GM20000 (cell line): Measurements from ENCODE around the gene TMEM52.

Experiments
- DNase-seq: peaks from one replicate; pipeline ENCODE4 v3.0.0; 2012; ENCODE audit warnings: low spot score
- CTCF ChIP-seq: IDR thresholded peaks from 2 replicates; pipeline ENCODE4 v1.5.1; 2012; ENCODE audit warnings: mild to moderate bottlenecking, control low read depth; ENCODE audit errors: extremely low read depth, missing control alignments

Gene TMEM52

GRCh38 chr1:1956586-1957532 is 37.8 kb upstream of the TMEM52 start:
- DNase-seq = no peak
- TF ChIP-seq CTCF = no peak

- DNase-seq = no peak
- no peak for TF ChIP-seq CTCF
Measured at GRCh38 chr1:1956101-1956500, 37.0 kb upstream of the TMEM52 start.

- no peak for TF ChIP-seq CTCF
Measured at GRCh38 chr1:1955621-1956094, 36.6 kb upstream of the TMEM52 start.

GRCh38 chr1:1954831-1955441 is 35.9 kb upstream of the TMEM52 start:
- no peak for TF ChIP-seq CTCF
- no peak for DNase-seq

More at GRCh38 chr1:1955621-1956094, 36.6 kb upstream of the TMEM52 start:
- no peak for DNase-seq

GRCh38 chr1:1954015-1954414 is 34.9 kb upstream of the TMEM52 start:
- TF ChIP-seq CTCF = no peak
- no peak for DNase-seq

- no peak for TF ChIP-seq CTCF
- no peak for DNase-seq
Measured at GRCh38 chr1:1950940-1951339, 31.9 kb upstream of the TMEM52 start.

- DNase-seq = no peak
- no peak for TF ChIP-seq CTCF
Measured at GRCh38 chr1:1948783-1949182, 29.7 kb upstream of the TMEM52 start.
